Measurements from ENCODE around the gene AFF3. TPM values are rescaled to one million over a fixed set of nuclear protein-coding genes. Genes with fewer than 3 reads are reported as not detected.

The AFF3 gene
- total and polyA plus RNA-seq, 2 of the 8 experiments (the other 6 are each of a cell fraction or from before 2014, with no cell fraction given): 0.27 to 3.0 TPM

DNA sequence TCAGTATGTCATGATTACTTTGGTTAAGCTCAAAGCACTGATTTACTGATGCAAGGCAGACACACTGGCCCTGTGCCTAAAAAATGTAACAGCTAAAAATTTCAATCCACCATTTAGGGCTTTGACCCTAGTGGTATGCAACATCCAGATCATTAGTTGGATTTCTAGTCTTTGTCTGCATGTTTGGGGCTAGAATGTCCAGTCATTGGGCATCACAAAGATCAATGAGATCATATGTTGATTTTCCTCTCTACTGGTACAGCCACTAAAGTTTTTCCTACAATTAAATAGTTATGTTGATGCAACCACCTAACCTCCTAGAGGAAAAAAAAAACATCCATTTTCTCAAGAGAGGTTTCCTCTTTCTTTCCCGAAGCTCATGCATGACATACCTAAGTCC lies 599.1 kb downstream of the AFF3 start (continued):
- TF ChIP-seq SIX5 (IDR thresholded peaks at IDR 0.05; ENCODE audit: low read depth, low read length) (no peak), PHF8 (conservative IDR thresholded peaks at IDR 0.05; ENCODE audit: low read depth, low read length) (no peak), BCL11A (IDR thresholded peaks at IDR 0.05; ENCODE audit: low read depth in 2 of 2, low read length in 2 of 2) (no peak)
